HepG2 (cell line): ENCODE data around the gene RPS27A. TPM values are rescaled to one million over a fixed set of nuclear protein-coding genes. Genes with fewer than 3 reads are reported as not detected.

Experiments used
- ARNT ChIP-seq: fragments of 450-650 bp; IDR thresholded peaks from 2 replicates; pipeline ENCODE4 v1.6.1; 2017
- CREB1 ChIP-seq, 2 experiments: fragments of 450-650 bp in 1 of 2; IDR thresholded peaks; 2 replicates each; pipeline ENCODE4 v1.6.1; 2016 to 2017; ENCODE audit warnings: control low read depth in 1 of 2, mild to moderate bottlenecking in 1 of 2, missing compliant biosample characterization in 1 of 2, missing genetic modification characterization in 1 of 2
- FOXM1 ChIP-seq: sonication (generic); formaldehyde crosslinking; IDR thresholded peaks from 2 replicates; pipeline ENCODE4 v1.5.0; 2020; ENCODE audit warnings: missing genetic modification reagents
- GATAD2A ChIP-seq: IDR thresholded peaks from 2 replicates; pipeline ENCODE4 v1.6.1; 2016
- HINFP ChIP-seq: sonication (generic); formaldehyde crosslinking; IDR thresholded peaks from 2 replicates; pipeline ENCODE4 v1.4.0; 2020; ENCODE audit warnings: low read depth, mild to moderate bottlenecking, missing genetic modification reagents
- HMG20B ChIP-seq: conservative IDR thresholded peaks from 2 replicates; pipeline ENCODE4 v1.6.1; 2016; ENCODE audit warnings: missing genetic modification reagents, missing compliant biosample characterization
- KDM3A ChIP-seq: IDR thresholded peaks from 2 replicates; pipeline ENCODE4 v1.6.1; 2018; ENCODE audit warnings: low read depth, missing compliant biosample characterization
- KDM4B ChIP-seq: sonication (generic); formaldehyde crosslinking; IDR thresholded peaks from 2 replicates; pipeline ENCODE4 v1.4.0; 2020; ENCODE audit warnings: missing genetic modification reagents
- NFKB2 ChIP-seq: sonication (generic); formaldehyde crosslinking; IDR thresholded peaks from 2 replicates; pipeline ENCODE4 v1.4.0; 2020; ENCODE audit warnings: missing genetic modification reagents, borderline replicate concordance
- NR2C2 ChIP-seq: sonication (generic); formaldehyde crosslinking; IDR thresholded peaks from 2 replicates; pipeline ENCODE4 v1.4.0; 2020; ENCODE audit warnings: missing genetic modification reagents, mild to moderate bottlenecking, moderate library complexity, borderline replicate concordance
- RARG ChIP-seq: sonication (generic); formaldehyde crosslinking; IDR thresholded peaks from 2 replicates; pipeline ENCODE4 v1.4.0; 2020; ENCODE audit warnings: low read depth, mild to moderate bottlenecking, missing genetic modification reagents
- REL ChIP-seq: sonication (generic); formaldehyde crosslinking; conservative IDR thresholded peaks from 2 replicates; pipeline ENCODE4 v1.8.0; 2022; ENCODE audit warnings: mild to moderate bottlenecking, missing genetic modification reagents, moderate library complexity
- REXO4 ChIP-seq: sonication (generic); formaldehyde crosslinking; IDR thresholded peaks from 2 replicates; pipeline ENCODE4 v1.8.0; 2022; ENCODE audit warnings: missing genetic modification reagents, mild to moderate bottlenecking, borderline replicate concordance
- RFX5 ChIP-seq: IDR thresholded peaks from 2 replicates; pipeline ENCODE4 v1.6.1; 2011; ENCODE audit warnings: low read depth, low read length, improper control_type of control experiment
- SRSF4 ChIP-seq: fragments of 200-400 bp; formaldehyde crosslinking; IDR thresholded peaks from one replicate; pipeline ENCODE4 v1.6.1; 2018; ENCODE audit warnings: mild to moderate bottlenecking, low read depth, low read length, moderate library complexity; ENCODE audit not compliant: poor library complexity, severe bottlenecking
- ZBTB20 ChIP-seq: sonication (generic); formaldehyde crosslinking; IDR thresholded peaks from 2 replicates; pipeline ENCODE4 v1.8.1; 2023; ENCODE audit warnings: missing genetic modification reagents, low read depth, mild to moderate bottlenecking, borderline replicate concordance
- ZC3H13 ChIP-seq: sonication (generic); formaldehyde crosslinking; IDR thresholded peaks from 2 replicates; pipeline ENCODE4 v1.8.1; 2023; ENCODE audit warnings: mild to moderate bottlenecking, missing genetic modification reagents, moderate library complexity
- ZMYM2 ChIP-seq: sonication (generic); formaldehyde crosslinking; IDR thresholded peaks from 2 replicates; pipeline ENCODE4 v1.8.0; 2022; ENCODE audit warnings: mild to moderate bottlenecking, missing genetic modification reagents
- ZNF331 ChIP-seq: sonication (generic); formaldehyde crosslinking; IDR thresholded peaks from 2 replicates; pipeline ENCODE4 v1.4.0; 2020; ENCODE audit warnings: missing genetic modification reagents
- ZNF530 ChIP-seq: sonication (generic); formaldehyde crosslinking; IDR thresholded peaks from 2 replicates; pipeline ENCODE4 v1.5.0; 2020; ENCODE audit warnings: low read depth, mild to moderate bottlenecking, missing genetic modification reagents
- ZNF546 ChIP-seq: sonication (generic); formaldehyde crosslinking; conservative IDR thresholded peaks from 2 replicates; pipeline ENCODE4 v1.8.1; 2023; ENCODE audit warnings: mild to moderate bottlenecking, missing genetic modification reagents
- ZNF879 ChIP-seq: sonication (generic); formaldehyde crosslinking; IDR thresholded peaks from 2 replicates; pipeline ENCODE4 v1.8.1; 2023; ENCODE audit warnings: missing genetic modification reagents
- polyA plus RNA-seq, 8 experiments: library from polyadenylated mRNA; depleted of rRNA in 3 of 8; stranded (reverse) in 7 of 8; unstranded in 1 of 8; fragments of >200 nt; fragmentation: Illumina TruSeq in 4 of 8; extraction: Trizol in 4 of 8; gene quantifications; 2 replicates each; pipeline versions ENCODE4 v1.2.1 to v1.2.3, GENCODE V29; 2011 to 2016; ENCODE audit warnings: low read depth in 4 of 8, missing spikeins in 1 of 8, mixed read lengths in 1 of 8; ENCODE audit not compliant: insufficient read depth in 1 of 8
- total RNA-seq, 5 experiments: library from RNA; depleted of rRNA; stranded (reverse); fragments of >200 nt; fragmentation: Illumina TruSeq; extraction: Trizol; gene quantifications; 2 replicates each; pipeline ENCODE4 v1.2.3, GENCODE V29; 2016; ENCODE audit warnings: low read depth in 1 of 5
- TF ChIP-seq, protein P1 (sequence below): sonication (generic); formaldehyde crosslinking; IDR thresholded peaks from 2 replicates; pipeline ENCODE4 v1.4.0; 2020; ENCODE audit warnings: missing genetic modification reagents
- TF ChIP-seq, protein P2 (sequence below): sonication (generic); formaldehyde crosslinking; IDR thresholded peaks from 2 replicates; pipeline ENCODE4 v1.9.0; 2022; ENCODE audit warnings: low read depth, missing genetic modification reagents
- TF ChIP-seq, protein P3 (sequence below): sonication (generic); formaldehyde crosslinking; IDR thresholded peaks from 2 replicates; pipeline ENCODE4 v1.5.0; 2020; ENCODE audit warnings: missing genetic modification reagents, mild to moderate bottlenecking, borderline replicate concordance

Gene RPS27A
- total and polyA plus RNA-seq, 2 of the 13 experiments (the other 11 are each of a cell fraction or from before 2014, with no cell fraction given): 2,779 to 3,269 TPM

- TF ChIP-seq RARG (CRISPR knock-in tag): no peak
- peak; percentile 35; the same call in 1 of the 2 replicates for TF ChIP-seq HMG20B (CRISPR knock-in tag)
- no peak for TF ChIP-seq SRSF4
- TF ChIP-seq, protein P1, sequence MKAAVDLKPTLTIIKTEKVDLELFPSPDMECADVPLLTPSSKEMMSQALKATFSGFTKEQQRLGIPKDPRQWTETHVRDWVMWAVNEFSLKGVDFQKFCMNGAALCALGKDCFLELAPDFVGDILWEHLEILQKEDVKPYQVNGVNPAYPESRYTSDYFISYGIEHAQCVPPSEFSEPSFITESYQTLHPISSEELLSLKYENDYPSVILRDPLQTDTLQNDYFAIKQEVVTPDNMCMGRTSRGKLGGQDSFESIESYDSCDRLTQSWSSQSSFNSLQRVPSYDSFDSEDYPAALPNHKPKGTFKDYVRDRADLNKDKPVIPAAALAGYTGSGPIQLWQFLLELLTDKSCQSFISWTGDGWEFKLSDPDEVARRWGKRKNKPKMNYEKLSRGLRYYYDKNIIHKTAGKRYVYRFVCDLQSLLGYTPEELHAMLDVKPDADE (CRISPR knock-in tag): no peak
- TF ChIP-seq CREB1 (IDR thresholded peaks at IDR 0.05): no peak
- peak; percentile 88 for TF ChIP-seq CREB1 (CRISPR knock-in tag; IDR thresholded peaks at IDR 0.05)
- no peak; the same call in 1 of the 2 replicates for TF ChIP-seq ZNF879
- TF ChIP-seq KDM3A (CRISPR knock-in tag): peak; percentile 37; the same call in 1 of the 2 replicates
- peak; percentile 62; the same call in 1 of the 2 replicates for TF ChIP-seq ZC3H13
- peak; percentile 88 for TF ChIP-seq NR2C2 (CRISPR knock-in tag)
- TF ChIP-seq RFX5: no peak; the same call in 1 of the 2 replicates
- peak; percentile 39 for TF ChIP-seq ZNF331 (CRISPR knock-in tag)
- TF ChIP-seq NFKB2 (CRISPR knock-in tag): peak; percentile 87
- TF ChIP-seq ZNF530 (CRISPR knock-in tag): no peak
- TF ChIP-seq, protein P2, sequence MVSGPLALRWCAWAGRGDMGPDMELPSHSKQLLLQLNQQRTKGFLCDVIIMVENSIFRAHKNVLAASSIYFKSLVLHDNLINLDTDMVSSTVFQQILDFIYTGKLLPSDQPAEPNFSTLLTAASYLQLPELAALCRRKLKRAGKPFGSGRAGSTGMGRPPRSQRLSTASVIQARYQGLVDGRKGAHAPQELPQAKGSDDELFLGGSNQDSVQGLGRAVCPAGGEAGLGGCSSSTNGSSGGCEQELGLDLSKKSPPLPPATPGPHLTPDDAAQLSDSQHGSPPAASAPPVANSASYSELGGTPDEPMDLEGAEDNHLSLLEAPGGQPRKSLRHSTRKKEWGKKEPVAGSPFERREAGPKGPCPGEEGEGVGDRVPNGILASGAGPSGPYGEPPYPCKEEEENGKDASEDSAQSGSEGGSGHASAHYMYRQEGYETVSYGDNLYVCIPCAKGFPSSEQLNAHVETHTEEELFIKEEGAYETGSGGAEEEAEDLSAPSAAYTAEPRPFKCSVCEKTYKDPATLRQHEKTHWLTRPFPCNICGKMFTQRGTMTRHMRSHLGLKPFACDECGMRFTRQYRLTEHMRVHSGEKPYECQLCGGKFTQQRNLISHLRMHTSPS: no peak
- peak; percentile 100 for TF ChIP-seq HINFP
- TF ChIP-seq ZBTB20: no peak
- peak; percentile 91 for TF ChIP-seq ZNF546
- TF ChIP-seq ARNT: no peak
- peak; percentile 54; the same call in 1 of the 2 replicates for TF ChIP-seq ZMYM2 (CRISPR knock-in tag)
- peak; percentile 49; the same call in 1 of the 2 replicates for TF ChIP-seq KDM4B (CRISPR knock-in tag)
- TF ChIP-seq REXO4 (CRISPR knock-in tag): no peak
- TF ChIP-seq, protein P3, sequence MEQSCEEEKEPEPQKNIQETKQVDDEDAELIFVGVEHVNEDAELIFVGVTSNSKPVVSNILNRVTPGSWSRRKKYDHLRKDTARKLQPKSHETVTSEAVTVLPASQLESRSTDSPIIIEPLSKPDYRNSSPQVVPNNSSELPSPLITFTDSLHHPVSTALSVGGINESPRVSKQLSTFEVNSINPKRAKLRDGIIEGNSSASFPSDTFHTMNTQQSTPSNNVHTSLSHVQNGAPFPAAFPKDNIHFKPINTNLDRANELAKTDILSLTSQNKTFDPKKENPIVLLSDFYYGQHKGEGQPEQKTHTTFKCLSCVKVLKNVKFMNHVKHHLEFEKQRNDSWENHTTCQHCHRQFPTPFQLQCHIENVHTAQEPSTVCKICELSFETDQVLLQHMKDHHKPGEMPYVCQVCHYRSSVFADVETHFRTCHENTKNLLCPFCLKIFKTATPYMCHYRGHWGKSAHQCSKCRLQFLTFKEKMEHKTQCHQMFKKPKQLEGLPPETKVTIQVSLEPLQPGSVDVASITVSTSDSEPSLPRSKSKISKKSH: peak; percentile 91
- peak; percentile 48; the same call in 1 of the 2 replicates for TF ChIP-seq GATAD2A (CRISPR knock-in tag)
- no peak for TF ChIP-seq FOXM1 (CRISPR knock-in tag)
- TF ChIP-seq REL: no peak
Measured at GRCh38 chr2:55232084-55232862, at the start of gene RPS27A, which contains the start of gene CLHC1 (continued).
